Measurements from ENCODE around the gene PPP1R13L. TPM values are rescaled to one million over a fixed set of nuclear protein-coding genes. Genes with fewer than 3 reads are reported as not detected.

PPP1R13L gene
- total RNA-seq, 1 donor from 2014 or later, result 12.8 TPM

DNA sequence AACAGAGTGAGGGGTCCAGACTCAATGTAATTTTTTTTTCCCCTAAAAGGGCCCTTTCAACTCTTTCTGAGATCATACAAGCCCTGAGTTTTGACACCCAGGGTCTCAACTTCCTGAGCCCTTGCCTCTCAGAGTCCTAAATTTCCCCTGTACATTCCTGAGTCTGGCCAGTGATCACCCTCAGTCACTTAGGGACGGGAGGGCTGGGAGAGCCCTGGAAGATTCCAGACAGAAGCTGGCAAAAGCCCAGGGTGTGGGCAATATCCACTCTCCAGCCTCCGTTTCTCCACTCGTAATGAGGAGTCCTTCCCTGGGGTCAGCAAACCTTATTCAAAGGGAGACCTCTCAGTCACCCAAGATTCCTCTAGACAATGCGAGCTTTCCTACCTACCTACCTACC, 1.6 kb downstream of the PPP1R13L start:
- Mint-ChIP-seq H3K4me1 (ENCODE audit: low read depth) (peaks cover 34% of the 10 kb centered on the region), H3K27ac (no peak overlapping the region), H3K27me3 (ENCODE audit: low read depth) (peaks cover 17% of the 10 kb centered on the region), H3K4me3 (ENCODE audit: low read depth) (no peak overlapping the region), H3K36me3 (ENCODE audit: low read depth) (peaks cover 11% of the 10 kb centered on the region), H3K9me3 (no peaks in the 10 kb centered on the region)
- intact Hi-C loops (cut with micrococcal nuclease), result no loop called here
- no peak for DNase-seq (ENCODE audit: low spot score)

DNA sequence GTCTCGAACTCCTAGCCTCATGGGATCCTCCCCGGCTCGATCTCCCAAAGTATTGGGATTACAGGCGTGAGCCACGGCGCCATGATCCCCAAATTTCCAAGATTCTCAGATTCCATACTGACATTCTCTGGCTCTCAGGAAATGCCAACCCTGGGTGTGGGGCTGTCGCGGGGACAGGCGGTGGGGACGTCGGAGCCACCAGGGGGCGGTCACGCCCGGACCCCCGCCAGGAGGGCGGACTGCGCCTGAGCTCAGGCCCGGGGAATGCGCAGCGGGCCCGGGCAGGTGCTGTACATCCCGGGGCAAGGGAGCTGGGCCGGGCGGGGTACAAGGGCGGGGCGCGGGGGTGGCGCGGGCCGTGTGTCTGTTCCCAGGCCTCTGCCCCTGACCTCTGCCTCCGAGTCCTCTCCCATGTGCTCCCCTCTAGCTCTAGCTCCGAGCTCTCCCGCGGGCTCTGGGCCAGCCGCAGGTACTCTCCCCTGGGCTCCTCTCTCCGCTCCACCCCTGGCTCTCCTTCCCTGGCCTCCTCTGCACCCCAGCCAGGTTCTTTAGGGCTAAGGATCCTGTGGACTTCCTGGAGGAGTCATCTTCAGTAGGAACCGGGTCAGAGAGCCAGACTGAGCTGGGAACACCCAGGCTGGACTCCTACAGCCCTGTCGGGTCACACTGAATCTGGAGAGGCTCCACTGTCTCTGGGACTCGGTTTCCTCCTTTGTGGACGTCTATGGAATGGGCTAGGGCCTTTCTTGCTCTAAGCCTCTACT, 2.4 kb downstream of the PPP1R13L start:
- Mint-ChIP-seq H3K9me3 (no peaks in the 10 kb centered on the region), H3K4me1 (ENCODE audit: low read depth) (peaks cover 31% of the 10 kb centered on the region), H3K27me3 (ENCODE audit: low read depth) (peaks cover 20% of the 10 kb centered on the region), H3K36me3 (ENCODE audit: low read depth) (peaks cover 11% of the 10 kb centered on the region), H3K4me3 (ENCODE audit: low read depth) (no peak overlapping the region), H3K27ac (no peak overlapping the region)
- no peak for DNase-seq (ENCODE audit: low spot score)
- intact Hi-C loops (cut with micrococcal nuclease), result no loop called here

DNA sequence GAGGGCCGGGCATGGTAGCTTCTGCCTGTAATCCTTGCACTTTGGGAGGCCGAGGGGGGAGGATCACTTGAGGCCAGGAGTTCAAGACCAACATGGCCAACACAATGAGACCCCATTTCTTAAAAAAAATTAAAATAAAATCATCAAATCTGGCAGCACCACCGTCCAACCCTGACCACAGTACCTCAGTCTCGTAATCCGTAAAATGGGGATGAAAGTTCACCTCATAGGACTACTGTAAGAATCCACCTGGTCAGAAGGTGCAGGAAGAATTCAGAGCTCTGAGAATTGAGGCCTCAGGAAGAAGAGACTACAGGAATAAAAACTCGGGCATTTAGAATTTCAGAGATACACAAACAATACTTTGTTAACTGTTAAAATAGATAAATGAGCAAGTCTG, 3.1 kb downstream of the PPP1R13L start:
- DNase-seq (ENCODE audit: low spot score), result no peak
- Mint-ChIP-seq H3K9me3 (no peaks in the 10 kb centered on the region), H3K27me3 (ENCODE audit: low read depth) (peaks cover 27% of the 10 kb centered on the region), H3K4me1 (ENCODE audit: low read depth) (peaks cover 28% of the 10 kb centered on the region), H3K36me3 (ENCODE audit: low read depth) (peaks cover 16% of the 10 kb centered on the region), H3K27ac (no peak overlapping the region), H3K4me3 (ENCODE audit: low read depth) (no peak overlapping the region)
- intact Hi-C loops (cut with micrococcal nuclease), result no loop called here

DNA sequence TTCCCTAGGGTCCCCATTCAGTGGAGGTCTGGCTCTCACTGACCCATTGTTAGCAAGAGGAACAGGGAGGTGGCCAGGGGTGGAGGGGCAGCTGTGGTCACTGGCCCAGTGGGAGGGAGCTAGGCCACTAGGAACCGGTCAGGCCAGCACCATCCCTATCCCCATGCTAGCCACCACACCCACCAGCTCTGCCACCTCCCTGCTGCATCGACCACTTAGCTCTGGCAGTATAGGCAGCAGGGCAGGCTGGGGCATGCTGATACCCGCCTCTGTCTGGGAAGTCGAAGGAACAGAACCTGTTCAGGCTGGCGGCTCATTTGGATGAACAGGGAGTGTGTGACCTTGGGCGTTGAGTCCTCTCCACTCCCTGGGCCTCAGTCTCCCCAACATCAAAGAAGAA, 4.7 kb downstream of the PPP1R13L start:
- H3K4me3 Mint-ChIP-seq (ENCODE audit: low read depth), result no peak overlapping the region
- H3K36me3 Mint-ChIP-seq (ENCODE audit: low read depth), result peaks cover 14% of the 10 kb centered on the region
- peaks cover 23% of the 10 kb centered on the region for H3K4me1 Mint-ChIP-seq (ENCODE audit: low read depth)
- intact Hi-C loops (cut with micrococcal nuclease), result no loop called here
- H3K27ac Mint-ChIP-seq, result no peak overlapping the region
- DNase-seq (ENCODE audit: low spot score), result no peak
- no peaks in the 10 kb centered on the region for H3K9me3 Mint-ChIP-seq
- peaks cover 30% of the 10 kb centered on the region for H3K27me3 Mint-ChIP-seq (ENCODE audit: low read depth)

DNA sequence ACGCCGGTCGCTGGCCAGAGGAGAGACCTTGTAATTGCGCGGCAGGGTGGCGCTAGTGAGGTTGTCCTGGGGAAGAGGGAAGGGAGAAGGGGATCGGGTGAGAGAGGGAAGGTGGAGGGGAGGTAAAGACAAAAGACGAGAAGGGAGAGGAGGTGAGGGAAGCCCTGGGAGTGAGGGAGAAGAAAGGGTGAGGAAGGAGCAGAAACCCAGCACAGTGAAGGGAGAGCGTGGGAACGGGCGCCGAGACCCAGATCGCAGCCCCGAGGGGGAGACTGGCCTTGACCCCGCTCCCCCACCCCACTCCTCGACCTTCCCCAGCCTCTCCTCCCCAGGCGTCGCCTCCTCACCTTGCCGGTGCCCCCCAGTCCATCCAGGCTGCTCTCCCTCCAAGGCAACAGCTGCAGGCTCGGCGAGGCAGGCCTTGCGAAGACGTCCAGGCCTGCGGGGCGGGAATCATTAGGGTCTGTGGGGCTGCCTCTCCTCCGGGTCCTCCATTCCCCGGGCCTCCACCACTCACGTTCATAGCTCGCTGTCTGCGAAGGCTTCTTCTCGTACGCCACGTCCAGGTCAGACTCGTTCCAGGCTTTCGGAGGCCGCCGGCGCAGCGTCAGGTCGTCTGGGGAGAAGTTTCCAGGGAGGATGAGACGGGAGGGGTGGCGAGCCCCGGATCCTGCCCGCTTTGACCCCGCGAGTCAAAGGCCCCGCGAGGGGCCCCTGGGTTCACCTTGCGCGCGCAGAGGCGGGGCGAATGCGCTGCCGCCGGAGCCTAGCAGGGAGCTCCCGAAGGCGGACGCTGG, 8.8 kb downstream of the PPP1R13L start:
- intact Hi-C loops (cut with micrococcal nuclease), result no loop called here
- no peak overlapping the region for H3K4me3 Mint-ChIP-seq (ENCODE audit: low read depth)
- H3K27ac Mint-ChIP-seq, result no peak overlapping the region
- H3K27me3 Mint-ChIP-seq (ENCODE audit: low read depth), result peaks cover 18% of the 10 kb centered on the region
- peaks cover 5% of the 10 kb centered on the region for H3K4me1 Mint-ChIP-seq (ENCODE audit: low read depth)
- DNase-seq (ENCODE audit: low spot score), result no peak
- H3K36me3 Mint-ChIP-seq (ENCODE audit: low read depth), result peaks cover 14% of the 10 kb centered on the region
- no peaks in the 10 kb centered on the region for H3K9me3 Mint-ChIP-seq

DNA sequence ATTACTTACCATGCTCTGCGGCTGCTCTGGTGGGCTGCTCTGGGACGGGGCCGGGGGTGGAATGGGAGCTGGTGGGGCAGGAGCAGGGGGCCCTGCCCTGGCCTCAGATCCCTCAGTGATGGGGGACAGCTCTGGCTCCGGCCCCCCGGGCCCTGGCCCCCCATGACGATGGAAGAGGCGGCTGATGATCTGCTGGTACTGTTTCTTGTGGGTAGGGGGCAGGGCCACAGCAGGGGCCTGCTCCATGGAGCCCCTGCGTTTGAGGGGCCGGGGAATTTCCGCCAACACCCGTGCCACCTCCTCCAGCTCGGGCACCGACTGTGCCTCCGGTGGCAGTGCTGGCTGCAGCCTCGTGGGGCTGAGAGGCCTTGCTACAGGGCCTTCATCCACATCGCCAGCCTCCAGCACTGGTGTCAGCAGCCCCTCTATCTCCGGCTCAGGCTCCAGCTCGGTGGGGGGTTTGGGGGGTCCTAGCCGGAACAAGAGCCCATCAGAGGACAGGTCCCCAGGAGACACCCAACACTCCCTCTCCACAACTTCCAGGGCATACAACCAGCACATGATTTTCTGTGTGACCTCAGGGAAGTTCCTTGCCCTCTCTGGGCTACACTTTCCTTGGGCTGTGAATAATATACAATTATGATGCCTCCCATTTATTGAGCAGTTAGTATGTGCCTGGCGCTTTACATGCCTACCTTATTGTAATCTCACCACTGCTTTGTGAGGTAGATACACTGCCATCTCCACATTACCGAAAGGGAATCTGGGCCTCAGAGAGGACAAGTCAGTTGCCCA, 12.8 kb downstream of the PPP1R13L start:
- Mint-ChIP-seq H3K27ac (no peak overlapping the region), H3K4me1 (ENCODE audit: low read depth) (peaks cover 1% of the 10 kb centered on the region), H3K36me3 (ENCODE audit: low read depth) (peaks cover 3% of the 10 kb centered on the region), H3K27me3 (ENCODE audit: low read depth) (peaks cover 10% of the 10 kb centered on the region), H3K9me3 (no peaks in the 10 kb centered on the region), H3K4me3 (ENCODE audit: low read depth) (no peak overlapping the region)
- intact Hi-C loops (cut with micrococcal nuclease), result no loop called here
- no peak for DNase-seq (ENCODE audit: low spot score)

DNA sequence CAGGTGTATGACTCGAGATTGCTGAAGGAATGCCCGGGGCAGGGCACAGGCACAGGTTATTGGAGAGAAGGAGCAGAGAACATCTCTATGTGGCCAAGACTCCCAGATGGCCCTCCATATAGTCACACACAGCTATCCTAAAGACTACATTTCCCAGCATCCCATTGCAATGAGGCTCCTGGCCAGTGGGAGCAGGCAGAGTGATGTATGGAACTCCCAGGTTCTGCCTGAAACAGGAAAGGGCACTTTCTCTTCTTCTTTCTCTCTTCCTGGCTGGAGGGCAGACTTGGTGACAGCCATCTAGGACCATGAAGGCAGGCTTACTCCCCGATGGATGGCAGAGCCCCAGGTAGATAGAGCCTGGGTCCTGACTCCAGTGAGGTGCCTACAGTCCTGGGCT, 13.5 kb downstream of the PPP1R13L start:
- H3K36me3 Mint-ChIP-seq (ENCODE audit: low read depth), result no peaks in the 10 kb centered on the region
- no peak for DNase-seq (ENCODE audit: low spot score)
- peaks cover 9% of the 10 kb centered on the region for H3K27me3 Mint-ChIP-seq (ENCODE audit: low read depth)
- H3K4me1 Mint-ChIP-seq (ENCODE audit: low read depth), result peaks cover 1% of the 10 kb centered on the region
- H3K27ac Mint-ChIP-seq, result no peak overlapping the region
- H3K4me3 Mint-ChIP-seq (ENCODE audit: low read depth), result no peak overlapping the region
- intact Hi-C loops (cut with micrococcal nuclease), result no loop called here
- no peaks in the 10 kb centered on the region for H3K9me3 Mint-ChIP-seq

DNA sequence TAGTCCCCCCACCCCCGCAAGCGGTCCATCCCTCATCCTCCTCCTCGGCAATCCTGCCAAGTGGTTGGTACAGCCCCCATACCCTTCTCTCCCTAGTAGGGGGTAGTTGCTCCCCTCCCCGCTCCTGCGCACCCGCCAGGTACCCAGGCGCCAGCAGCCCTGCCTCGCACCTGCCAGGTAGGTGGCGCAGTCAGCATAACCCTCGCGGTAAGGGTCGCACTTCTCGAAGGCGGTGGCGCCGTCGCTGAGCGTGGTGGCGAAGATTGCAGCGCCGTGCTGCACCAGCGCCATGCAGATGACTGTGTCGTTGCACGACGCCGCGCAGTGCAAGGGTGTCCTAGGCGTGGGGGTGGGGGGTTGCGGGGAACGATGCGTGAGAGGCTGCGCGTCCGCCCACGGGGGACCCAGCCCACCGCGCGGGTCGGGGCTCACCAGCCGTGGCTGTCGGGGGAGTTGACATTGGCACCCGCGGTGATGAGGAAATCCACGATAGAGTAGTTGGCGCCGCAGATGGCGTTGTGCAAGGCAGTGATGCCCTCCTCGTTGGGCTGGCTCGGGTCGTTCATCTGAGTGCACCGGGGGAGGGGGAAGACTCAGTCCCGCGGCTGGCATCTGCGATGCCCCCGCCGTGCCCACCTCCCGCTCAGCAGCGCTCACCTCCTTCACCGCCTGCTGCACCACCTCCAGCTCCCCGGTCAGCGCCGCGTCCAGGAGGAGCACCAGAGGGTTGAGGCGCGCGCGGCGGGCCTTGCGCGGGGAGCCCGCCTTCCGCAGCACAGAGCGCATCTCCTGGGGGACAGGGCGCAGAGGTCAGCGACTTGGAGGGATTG, 19.3 kb downstream of the PPP1R13L start:
- Mint-ChIP-seq H3K36me3 (ENCODE audit: low read depth) (no peaks in the 10 kb centered on the region), H3K27ac (no peak overlapping the region), H3K9me3 (no peaks in the 10 kb centered on the region), H3K27me3 (ENCODE audit: low read depth) (peaks cover 19% of the 10 kb centered on the region), H3K4me1 (ENCODE audit: low read depth) (no peaks in the 10 kb centered on the region), H3K4me3 (ENCODE audit: low read depth) (no peak overlapping the region)
- intact Hi-C loops (cut with micrococcal nuclease), result no loop called here
- no peak for DNase-seq (ENCODE audit: low spot score)

DNA sequence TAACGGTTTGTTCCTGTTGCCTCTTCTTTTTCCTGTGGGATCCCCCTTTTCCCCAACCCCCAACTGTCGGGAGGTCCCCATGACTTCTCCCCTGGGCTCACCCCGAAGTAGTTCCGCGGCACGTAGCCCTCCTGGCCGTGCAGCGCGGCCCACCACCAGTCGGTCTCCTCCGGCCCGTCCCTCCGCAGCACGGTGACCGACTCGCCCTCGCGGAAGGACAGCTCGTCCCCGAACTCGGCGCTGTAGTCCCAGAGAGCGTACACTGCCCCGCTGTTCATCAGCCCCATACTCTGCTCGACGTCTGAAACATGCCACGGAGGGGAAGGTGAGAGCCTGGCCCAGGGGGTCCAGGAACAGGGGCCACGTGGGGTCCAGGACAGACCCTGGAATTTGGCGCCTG, 22.4 kb downstream of the PPP1R13L start:
- Mint-ChIP-seq H3K36me3 (ENCODE audit: low read depth) (no peaks in the 10 kb centered on the region), H3K4me3 (ENCODE audit: low read depth) (no peak overlapping the region), H3K4me1 (ENCODE audit: low read depth) (no peaks in the 10 kb centered on the region), H3K9me3 (no peaks in the 10 kb centered on the region), H3K27me3 (ENCODE audit: low read depth) (peaks cover 15% of the 10 kb centered on the region), H3K27ac (no peak overlapping the region)
- no peak for DNase-seq (ENCODE audit: low spot score)
- intact Hi-C loops (cut with micrococcal nuclease), result no loop called here

DNA sequence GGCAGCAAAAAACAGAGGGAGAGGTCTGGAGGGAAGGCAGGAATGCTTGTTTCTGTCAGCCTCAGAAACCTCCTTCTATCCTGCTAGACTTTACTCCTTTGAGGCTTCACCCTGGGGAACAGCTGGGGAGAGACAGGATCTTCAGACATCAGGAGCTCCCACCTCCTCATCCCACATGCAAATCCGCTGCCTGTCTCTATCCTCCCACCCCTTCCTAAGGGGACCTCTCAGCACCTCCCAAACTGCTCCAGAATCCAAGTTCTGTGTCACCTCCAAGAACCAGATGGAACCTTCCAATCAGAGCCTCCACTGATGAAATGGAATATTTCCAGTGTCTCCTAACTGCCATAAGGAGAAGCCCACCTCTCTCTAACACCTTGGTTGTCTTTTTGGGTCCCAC, 24.8 kb downstream of the PPP1R13L start:
- no peak for DNase-seq (ENCODE audit: low spot score)
- H3K36me3 Mint-ChIP-seq (ENCODE audit: low read depth), result no peaks in the 10 kb centered on the region

DNA sequence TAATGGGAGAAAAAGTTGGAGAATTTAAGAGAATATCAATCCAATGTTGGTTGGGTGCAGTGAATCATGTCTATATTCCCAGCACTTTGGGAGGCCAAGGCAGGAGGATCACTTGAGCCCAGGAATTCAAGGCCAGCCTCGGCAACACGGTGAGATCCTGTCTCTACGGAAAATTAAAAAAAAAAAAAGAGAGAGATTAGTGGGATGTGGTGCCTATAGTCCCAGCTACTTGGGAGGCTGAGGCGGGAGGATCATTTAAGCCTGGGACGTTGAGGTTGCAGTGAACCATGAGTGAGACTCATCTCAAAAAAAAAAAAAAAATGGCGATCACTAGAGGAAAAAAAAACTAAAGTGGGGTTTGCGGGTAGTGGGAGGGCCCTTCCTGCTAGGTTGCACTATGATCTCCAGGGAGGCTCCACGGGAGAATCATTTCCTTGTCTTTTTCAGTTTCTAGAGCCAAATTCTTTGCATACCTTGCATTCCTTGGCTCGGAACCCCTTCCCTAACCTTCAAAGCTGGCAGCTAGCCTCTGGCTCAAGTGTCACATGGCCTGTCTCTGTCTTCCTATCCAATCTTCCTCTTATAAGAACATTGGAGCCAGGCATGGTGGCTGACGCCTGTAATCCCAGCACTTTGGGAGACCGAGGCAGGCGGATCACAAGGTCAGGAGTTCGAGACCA, 28.7 kb downstream of the PPP1R13L start:
- no peak overlapping the region for H3K4me3 Mint-ChIP-seq (ENCODE audit: low read depth)
- H3K27me3 Mint-ChIP-seq (ENCODE audit: low read depth), result no peaks in the 10 kb centered on the region
- intact Hi-C loops (cut with micrococcal nuclease), result no loop called here
- H3K9me3 Mint-ChIP-seq, result no peaks in the 10 kb centered on the region
- H3K4me1 Mint-ChIP-seq (ENCODE audit: low read depth), result no peaks in the 10 kb centered on the region
- H3K27ac Mint-ChIP-seq, result no peak overlapping the region
- no peaks in the 10 kb centered on the region for H3K36me3 Mint-ChIP-seq (ENCODE audit: low read depth)
- DNase-seq (ENCODE audit: low spot score), result no peak

More for the DNA sequence above, 24.8 kb downstream of the PPP1R13L start:
- Mint-ChIP-seq H3K27me3 (ENCODE audit: low read depth) (peaks cover 4% of the 10 kb centered on the region), H3K9me3 (no peaks in the 10 kb centered on the region), H3K4me3 (ENCODE audit: low read depth) (no peak overlapping the region), H3K4me1 (ENCODE audit: low read depth) (no peaks in the 10 kb centered on the region), H3K27ac (no peak overlapping the region)
- intact Hi-C loops (cut with micrococcal nuclease), result no loop called here

Measured in activated T-helper 2 cell treated with anti-CD3 and anti-CD28 coated beads, Interferon-gamma antibody, Interleukin-2, Interleukin-4, amounts not matched to agents 10 μg/mL and 5 μg/mL and 100 μg/mL, durations not matched to agents 14 hours and 24 hours and 36 hours (primary cell).